ENCODE measurements around the gene CT47A1. TPM values are rescaled to one million over a fixed set of nuclear protein-coding genes. Genes with fewer than 3 reads are reported as not detected.
"Not testable (repeated sequence)": the region's sequence is repeated elsewhere in the genome, so short reads cannot be mapped to it uniquely, and the experiment has no call there.

Gene CT47A1
- not detected in 2 replicates for total RNA-seq

- H3K4me1 Mint-ChIP-seq; DNase-seq; H3K9me3 Mint-ChIP-seq; H3K4me3 Mint-ChIP-seq; intact Hi-C loops (cut with micrococcal nuclease); H3K27ac Mint-ChIP-seq; H3K27me3 Mint-ChIP-seq; H3K36me3 Mint-ChIP-seq (ENCODE audit: low read depth): not testable (repeated sequence)
Measured at GRCh38 chrX:120985660-120986059, at the start of gene CT47A1. TSS of gene CT47A1 (minus strand) at chrX:120985760. CDS start at chrX:120985529, 231 bp downstream.

- H3K27me3 Mint-ChIP-seq, result no peaks in the 10 kb centered on the region
- no peaks in the 10 kb centered on the region for H3K9me3 Mint-ChIP-seq
- H3K27ac Mint-ChIP-seq, result no peak overlapping the region
- H3K4me1 Mint-ChIP-seq, result no peaks in the 10 kb centered on the region
- H3K36me3 Mint-ChIP-seq (ENCODE audit: low read depth), result no peaks in the 10 kb centered on the region
- H3K4me3 Mint-ChIP-seq, result no peak overlapping the region
- intact Hi-C loops (cut with micrococcal nuclease), result no loop called here
- no peak for DNase-seq
Measured at GRCh38 chrX:121032531-121032930, 47.0 kb upstream of the CT47A1 start.

GRCh38 chrX:121030083-121030482 lies 44.5 kb upstream of the CT47A1 start:
- no peak overlapping the region for H3K4me3 Mint-ChIP-seq
- intact Hi-C loops (cut with micrococcal nuclease), result no loop called here
- H3K27ac Mint-ChIP-seq, result no peak overlapping the region
- no peaks in the 10 kb centered on the region for H3K9me3 Mint-ChIP-seq
- H3K4me1 Mint-ChIP-seq, result no peaks in the 10 kb centered on the region
- DNase-seq, result no peak
- H3K27me3 Mint-ChIP-seq, result no peaks in the 10 kb centered on the region
- H3K36me3 Mint-ChIP-seq (ENCODE audit: low read depth), result no peaks in the 10 kb centered on the region

GRCh38 chrX:121028419-121028818 lies 42.9 kb upstream of the CT47A1 start:
- Mint-ChIP-seq H3K4me1 (no peaks in the 10 kb centered on the region), H3K36me3 (ENCODE audit: low read depth) (no peaks in the 10 kb centered on the region), H3K27me3 (no peaks in the 10 kb centered on the region), H3K9me3 (no peaks in the 10 kb centered on the region), H3K27ac (no peak overlapping the region), H3K4me3 (no peak overlapping the region)
- intact Hi-C loops (cut with micrococcal nuclease), result no loop called here
- DNase-seq, result no peak

GRCh38 chrX:121014826-121015225 lies 29.3 kb upstream of the CT47A1 start:
- Mint-ChIP-seq H3K4me3 (no peak overlapping the region), H3K27ac (no peak overlapping the region), H3K36me3 (ENCODE audit: low read depth) (no peaks in the 10 kb centered on the region), H3K27me3 (no peaks in the 10 kb centered on the region), H3K9me3 (no peaks in the 10 kb centered on the region), H3K4me1 (no peaks in the 10 kb centered on the region)
- intact Hi-C loops (cut with micrococcal nuclease), result no loop called here
- no peak for DNase-seq

- no peak for DNase-seq
- H3K27me3 Mint-ChIP-seq, result no peaks in the 10 kb centered on the region
- H3K9me3 Mint-ChIP-seq, result no peaks in the 10 kb centered on the region
- no peak overlapping the region for H3K27ac Mint-ChIP-seq
- H3K4me3 Mint-ChIP-seq, result no peak overlapping the region
- no peaks in the 10 kb centered on the region for H3K36me3 Mint-ChIP-seq (ENCODE audit: low read depth)
- intact Hi-C loops (cut with micrococcal nuclease), result no loop called here
- H3K4me1 Mint-ChIP-seq, result no peaks in the 10 kb centered on the region
Measured at GRCh38 chrX:121013897-121014455, 28.4 kb upstream of the CT47A1 start.

GRCh38 chrX:121011254-121011653 lies 25.7 kb upstream of the CT47A1 start:
- H3K27me3 Mint-ChIP-seq, result no peaks in the 10 kb centered on the region
- no peaks in the 10 kb centered on the region for H3K36me3 Mint-ChIP-seq (ENCODE audit: low read depth)
- no peaks in the 10 kb centered on the region for H3K9me3 Mint-ChIP-seq
- DNase-seq, result no peak
- no peak overlapping the region for H3K4me3 Mint-ChIP-seq
- no peak overlapping the region for H3K27ac Mint-ChIP-seq
- no peaks in the 10 kb centered on the region for H3K4me1 Mint-ChIP-seq
- intact Hi-C loops (cut with micrococcal nuclease), result no loop called here

GRCh38 chrX:121010218-121010617 lies 24.7 kb upstream of the CT47A1 start:
- no peak for DNase-seq
- no peaks in the 10 kb centered on the region for H3K4me1 Mint-ChIP-seq
- intact Hi-C loops (cut with micrococcal nuclease), result no loop called here

GRCh38 chrX:121009764-121010163 lies 24.2 kb upstream of the CT47A1 start:
- Mint-ChIP-seq H3K4me1 (no peaks in the 10 kb centered on the region), H3K27ac (no peak overlapping the region), H3K36me3 (ENCODE audit: low read depth) (no peaks in the 10 kb centered on the region), H3K27me3 (no peaks in the 10 kb centered on the region), H3K4me3 (no peak overlapping the region), H3K9me3 (no peaks in the 10 kb centered on the region)
- intact Hi-C loops (cut with micrococcal nuclease), result no loop called here
- no peak for DNase-seq

More at GRCh38 chrX:121010218-121010617, 24.7 kb upstream of the CT47A1 start:
- no peaks in the 10 kb centered on the region for H3K9me3 Mint-ChIP-seq
- H3K27me3 Mint-ChIP-seq, result no peaks in the 10 kb centered on the region
- no peaks in the 10 kb centered on the region for H3K36me3 Mint-ChIP-seq (ENCODE audit: low read depth)
- H3K27ac Mint-ChIP-seq, result no peak overlapping the region
- no peak overlapping the region for H3K4me3 Mint-ChIP-seq

GRCh38 chrX:121008920-121009319 lies 23.4 kb upstream of the CT47A1 start:
- Mint-ChIP-seq H3K9me3 (no peaks in the 10 kb centered on the region), H3K36me3 (ENCODE audit: low read depth) (no peaks in the 10 kb centered on the region), H3K27ac (no peak overlapping the region), H3K4me1 (no peaks in the 10 kb centered on the region), H3K27me3 (no peaks in the 10 kb centered on the region), H3K4me3 (no peak overlapping the region)
- DNase-seq, result no peak
- intact Hi-C loops (cut with micrococcal nuclease), result no loop called here

GRCh38 chrX:121000589-121000988 lies 15.0 kb upstream of the CT47A1 start:
- Mint-ChIP-seq H3K4me3 (no peak overlapping the region), H3K36me3 (ENCODE audit: low read depth) (no peaks in the 10 kb centered on the region), H3K27me3 (no peaks in the 10 kb centered on the region), H3K9me3 (no peaks in the 10 kb centered on the region), H3K4me1 (no peaks in the 10 kb centered on the region), H3K27ac (no peak overlapping the region)
- DNase-seq, result no peak
- intact Hi-C loops (cut with micrococcal nuclease), result loop anchor here (1.0 kb wide), 1 partner anchor 308 kb away; no protein-coding TSS in a partner anchor

GRCh38 chrX:120999413-120999812 lies 13.9 kb upstream of the CT47A1 start:
- intact Hi-C loops (cut with micrococcal nuclease), result no loop called here
- H3K27ac Mint-ChIP-seq, result no peak overlapping the region
- DNase-seq, result no peak
- H3K27me3 Mint-ChIP-seq, result no peaks in the 10 kb centered on the region
- no peaks in the 10 kb centered on the region for H3K4me1 Mint-ChIP-seq
- no peak overlapping the region for H3K4me3 Mint-ChIP-seq
- H3K9me3 Mint-ChIP-seq, result no peaks in the 10 kb centered on the region
- H3K36me3 Mint-ChIP-seq (ENCODE audit: low read depth), result no peaks in the 10 kb centered on the region

- H3K4me3 Mint-ChIP-seq; H3K9me3 Mint-ChIP-seq; H3K36me3 Mint-ChIP-seq (ENCODE audit: low read depth); intact Hi-C loops (cut with micrococcal nuclease); H3K27ac Mint-ChIP-seq; DNase-seq; H3K27me3 Mint-ChIP-seq; H3K4me1 Mint-ChIP-seq: not testable (repeated sequence)
Measured at GRCh38 chrX:120956500-120956899, 29.1 kb downstream of the CT47A1 start, which contains the start of gene CT47A7. TSS of gene CT47A7 (minus strand) at chrX:120956600. CDS start at chrX:120956345, 255 bp downstream.
